Hindlimb muscle (tissue), 1 donor: ENCODE results near the gene E2F1. TPM values are rescaled to one million over a fixed set of nuclear protein-coding genes. Genes with fewer than 3 reads are reported as not detected.
"Not testable (repeated sequence)": the region's sequence is repeated elsewhere in the genome, so short reads cannot be mapped to it uniquely, and the experiment has no call there.

Experiments
- DNase-seq: peaks from one replicate; pipeline ENCODE4 v3.0.0-alpha.2; 2013
- polyA plus RNA-seq: library from polyadenylated mRNA; unstranded; fragments of 120-200 nt; gene quantifications from one replicate; pipeline ENCODE4 v1.2.1, GENCODE V29; 2013; ENCODE audit not compliant: insufficient read length

The E2F1 gene
- polyA plus RNA-seq, 1 donor, result 10.2 TPM

DNA sequence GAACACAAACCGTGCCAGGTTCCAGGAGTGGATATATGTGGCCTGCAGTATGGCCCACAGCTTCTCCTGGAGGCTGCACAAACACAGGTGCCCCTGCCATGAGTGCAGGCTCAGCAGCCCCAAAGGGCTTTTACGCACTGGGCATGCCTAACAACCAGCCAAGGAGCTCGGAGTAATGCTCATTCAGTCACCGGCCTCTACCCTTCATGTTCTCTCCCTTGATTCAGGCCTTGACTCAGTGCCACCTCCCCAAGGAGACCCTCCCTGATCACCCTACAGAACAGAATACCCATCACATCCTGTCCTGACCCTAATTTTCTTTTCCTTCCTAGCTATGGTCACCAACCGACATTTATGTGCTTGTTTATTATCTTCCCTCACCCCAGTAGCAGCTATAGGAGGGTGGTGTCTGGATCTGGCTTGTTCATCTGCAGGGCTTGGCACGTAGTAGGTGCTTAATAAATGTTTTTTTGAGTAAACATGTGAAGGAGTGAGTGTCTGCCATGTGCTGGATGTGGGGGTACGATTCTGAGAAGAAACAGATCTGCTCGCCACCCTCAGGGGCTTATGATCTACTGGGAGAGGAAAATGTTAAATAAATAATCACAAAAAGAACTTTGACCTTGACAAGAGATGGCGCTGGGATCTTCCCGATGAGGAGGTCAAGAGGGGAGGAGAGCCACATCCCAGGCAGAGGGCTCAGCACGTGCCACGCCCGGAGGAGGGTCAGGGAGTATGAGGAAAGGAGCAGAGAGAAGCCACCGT lies 24.7 kb upstream of the E2F1 start:
- DNase-seq, result no peak

DNA sequence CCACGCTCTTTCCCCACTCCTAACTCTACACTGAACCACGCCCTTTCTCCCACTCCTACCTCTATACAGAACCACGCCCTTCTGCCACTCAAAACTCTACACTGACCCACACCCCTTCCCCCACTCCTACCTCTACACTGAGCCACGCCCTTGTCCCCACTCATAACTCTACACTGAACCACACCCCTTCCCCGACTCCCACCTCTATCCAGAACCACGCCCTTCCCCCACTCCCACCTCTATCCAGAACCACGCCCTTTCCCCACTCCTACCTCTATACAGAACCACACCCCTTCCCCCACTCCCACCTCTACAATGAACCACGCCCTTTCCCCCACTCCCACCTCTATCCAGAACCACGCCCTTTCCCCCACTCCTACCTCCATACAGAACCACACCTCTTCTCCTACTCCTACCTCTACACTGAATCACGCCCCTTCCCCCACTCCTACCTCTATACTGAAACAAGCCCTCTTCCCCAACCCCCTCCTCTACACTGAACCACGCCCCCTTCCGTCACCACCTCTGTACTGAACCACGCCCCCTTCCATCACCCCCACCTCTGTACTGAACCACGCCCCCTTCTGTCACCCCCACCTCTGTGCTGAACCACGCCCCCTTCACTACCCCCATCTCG lies 23.8 kb upstream of the E2F1 start:
- DNase-seq, result no peak

DNA sequence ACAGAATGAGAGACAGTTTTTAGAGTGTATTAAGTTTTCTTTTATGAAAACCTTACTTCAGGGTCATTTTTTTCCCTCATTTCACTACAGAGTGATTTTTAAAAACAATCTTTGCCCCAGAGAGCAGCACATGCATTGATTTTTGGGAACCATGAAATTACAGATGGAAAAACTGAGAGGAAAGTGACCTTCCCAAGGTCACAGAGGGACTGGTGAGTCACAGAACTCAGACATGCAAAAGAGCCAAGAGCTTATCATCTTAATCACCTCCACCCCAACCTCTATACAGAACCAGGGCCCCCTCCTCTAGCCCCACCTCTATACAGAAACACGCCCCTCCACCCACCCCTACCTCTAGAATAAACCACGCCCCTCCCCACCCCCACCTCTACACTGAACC lies 23.2 kb upstream of the E2F1 start:
- DNase-seq, result no peak

GRCh38 chr20:33707668-33708067 lies 21.5 kb upstream of the E2F1 start:
- no peak for DNase-seq

- DNase-seq, result no peak
Measured at GRCh38 chr20:33704197-33704924, 18.2 kb upstream of the E2F1 start.

DNA sequence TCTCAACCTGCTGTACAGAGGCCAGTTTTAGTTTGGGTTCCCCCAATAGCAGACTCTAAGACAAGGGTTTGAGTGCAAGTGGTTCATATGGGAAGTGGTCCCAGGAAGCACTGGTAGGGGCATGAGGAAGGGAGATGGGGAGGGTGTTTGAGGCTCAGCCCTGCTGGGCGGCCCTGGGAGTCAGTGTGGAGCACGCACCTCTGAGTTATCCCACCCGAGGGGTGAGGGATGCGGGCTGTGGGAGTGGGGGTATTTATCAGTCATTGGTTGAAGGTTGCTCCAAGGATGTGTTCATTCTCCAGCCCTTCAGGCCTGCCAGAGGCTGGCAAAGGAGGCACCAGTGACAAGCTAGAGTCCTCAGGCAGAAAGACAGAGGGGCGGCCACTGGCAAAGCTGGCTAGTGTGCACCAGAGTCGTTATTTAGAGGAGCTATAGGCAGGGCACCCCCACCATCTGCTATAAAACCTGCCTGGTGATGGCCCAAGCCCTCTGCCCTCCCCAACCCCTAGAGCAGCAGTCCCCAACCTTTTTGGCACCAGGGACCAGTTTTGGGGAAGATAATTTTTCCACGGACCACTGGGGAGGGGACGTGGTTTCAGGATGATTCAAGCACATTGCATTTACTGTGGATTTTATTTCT lies 17.4 kb upstream of the E2F1 start:
- no peak for DNase-seq

DNA sequence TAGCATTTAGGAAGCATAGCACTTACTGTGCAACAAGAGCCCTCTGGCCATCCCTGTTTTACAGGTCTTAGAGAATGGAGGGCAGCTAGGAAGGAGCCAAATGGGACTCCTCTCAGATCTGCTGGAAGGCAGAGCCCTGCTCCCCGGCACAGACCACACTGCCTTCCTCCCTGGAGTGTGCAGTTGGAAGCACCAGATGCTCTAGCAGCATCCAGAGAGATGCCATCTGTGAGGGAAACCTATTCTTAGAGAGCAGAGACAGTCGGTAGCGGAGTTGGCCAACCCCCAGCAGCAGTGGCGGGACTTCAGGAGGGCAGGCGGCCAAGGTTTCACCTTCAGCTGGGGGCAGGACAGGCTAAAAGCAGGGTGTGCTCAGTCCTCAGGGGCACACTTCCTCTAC lies 16.7 kb upstream of the E2F1 start:
- no peak for DNase-seq

DNA sequence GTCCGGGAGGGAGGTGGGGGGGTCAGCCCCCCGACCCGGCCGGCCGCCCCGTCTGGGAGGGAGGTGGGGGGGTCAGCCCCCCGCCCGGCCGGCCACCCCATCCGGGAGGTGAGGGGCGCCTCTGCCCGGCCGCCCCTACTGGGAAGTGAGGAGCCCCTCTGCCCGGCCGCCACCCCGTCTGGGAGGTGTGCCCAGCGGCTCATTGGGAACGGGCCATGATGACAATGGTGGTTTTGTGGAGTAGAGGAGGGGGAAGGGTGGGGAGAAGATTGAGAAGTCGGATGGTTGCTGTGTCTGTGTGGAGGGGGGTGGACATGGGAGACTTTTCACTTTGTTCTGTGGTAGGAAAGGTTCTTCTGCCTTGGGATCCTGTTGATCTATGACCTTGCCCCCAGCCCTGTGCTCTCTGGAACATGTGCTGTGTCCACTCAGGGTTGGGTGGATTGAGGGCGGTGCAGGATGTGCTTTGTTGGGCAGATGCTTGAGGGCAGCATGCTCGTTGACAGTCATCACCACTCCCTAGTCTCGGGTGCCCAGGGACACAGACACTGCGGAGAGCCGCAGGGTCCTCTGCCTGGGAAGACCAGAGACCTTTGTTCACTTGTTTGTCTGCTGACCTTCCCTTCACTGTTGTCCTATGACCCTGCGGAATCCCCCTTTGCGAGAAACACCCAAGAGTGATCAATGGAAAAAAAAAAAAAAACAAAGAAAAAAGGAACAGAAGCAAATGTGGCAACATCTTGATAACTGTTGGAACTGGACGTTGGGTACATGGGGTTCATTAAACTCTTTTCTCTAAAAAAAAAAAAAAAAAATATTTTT lies 15.7 kb upstream of the E2F1 start:
- no peak for DNase-seq

DNA sequence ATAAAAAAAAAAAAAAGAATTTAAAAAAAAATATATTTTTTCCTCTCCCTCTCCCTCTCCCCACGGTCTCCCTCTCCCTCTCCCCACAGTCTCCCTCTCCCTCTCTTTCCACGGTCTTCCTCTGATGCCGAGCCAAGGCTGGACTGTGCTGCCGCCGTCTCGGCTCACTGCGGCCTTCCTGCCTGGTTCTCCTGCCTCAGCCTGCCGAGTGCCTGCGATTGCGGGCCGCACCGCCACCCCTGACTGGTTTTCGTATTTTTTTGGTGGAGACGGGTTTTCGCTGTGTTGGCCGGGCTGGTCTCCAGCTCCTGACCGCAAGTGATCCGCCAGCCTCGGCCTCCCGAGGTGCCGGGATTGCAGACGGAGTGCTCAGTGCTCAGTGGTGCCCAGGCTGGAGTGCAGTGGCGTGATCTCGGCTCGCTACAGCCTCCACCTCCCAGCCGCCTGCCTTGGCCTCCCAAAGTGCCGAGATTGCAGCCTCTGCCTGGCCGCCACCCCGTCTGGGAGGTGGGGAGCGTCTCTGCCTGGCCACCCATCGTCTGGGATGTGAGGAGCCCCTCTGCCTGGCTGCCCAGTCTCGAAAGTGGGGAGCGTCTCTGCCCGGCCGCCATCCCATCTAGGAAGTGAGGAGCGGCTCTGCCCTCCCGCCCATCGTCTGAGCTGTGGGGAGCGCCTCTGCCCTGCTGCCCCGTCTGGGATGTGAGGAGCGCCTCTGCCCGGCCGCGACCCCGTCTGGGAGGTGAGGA lies 14.7 kb upstream of the E2F1 start:
- DNase-seq, result not testable (repeated sequence)

DNA sequence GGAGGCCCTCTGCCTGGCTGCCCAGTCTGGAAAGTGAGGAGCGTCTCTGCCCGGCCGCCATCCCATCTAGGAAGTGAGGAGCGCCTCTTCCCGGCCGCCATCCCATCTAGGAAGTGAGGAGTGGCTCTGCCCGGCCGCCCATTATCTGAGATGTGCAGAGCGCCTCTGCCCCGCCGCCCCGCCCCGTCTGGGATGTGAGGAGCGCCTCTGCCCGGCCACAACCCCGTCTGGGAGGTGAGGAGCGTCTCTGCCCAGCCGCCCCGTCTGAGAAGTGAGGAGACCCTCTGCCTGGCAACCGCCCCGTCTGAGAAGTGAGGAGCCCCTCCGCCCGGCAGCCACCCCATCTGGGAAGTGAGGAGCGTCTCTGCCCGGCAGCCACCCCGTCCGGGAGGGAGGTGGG lies 12.8 kb upstream of the E2F1 start:
- DNase-seq, result not testable (repeated sequence)

DNA sequence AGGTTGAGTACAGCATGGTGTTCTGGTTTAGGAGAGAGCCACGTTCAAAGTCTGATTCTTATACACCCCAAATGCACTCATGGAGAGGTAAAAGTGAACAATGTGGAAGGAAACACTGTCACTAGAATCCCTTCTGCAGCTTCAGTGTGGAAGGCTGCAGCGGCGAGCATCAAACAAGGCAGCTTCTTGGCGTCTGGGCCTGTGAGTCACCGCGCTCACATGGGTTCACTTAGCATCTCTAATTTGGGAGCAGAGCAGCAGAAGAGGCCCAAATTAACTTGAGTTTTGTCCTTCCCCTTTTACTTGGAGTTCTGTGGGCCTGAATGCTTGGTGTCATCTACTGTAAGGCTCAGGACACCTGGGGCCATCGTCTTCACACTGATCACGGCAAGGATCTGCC lies 10.9 kb upstream of the E2F1 start:
- peak; percentile 74 for DNase-seq

DNA sequence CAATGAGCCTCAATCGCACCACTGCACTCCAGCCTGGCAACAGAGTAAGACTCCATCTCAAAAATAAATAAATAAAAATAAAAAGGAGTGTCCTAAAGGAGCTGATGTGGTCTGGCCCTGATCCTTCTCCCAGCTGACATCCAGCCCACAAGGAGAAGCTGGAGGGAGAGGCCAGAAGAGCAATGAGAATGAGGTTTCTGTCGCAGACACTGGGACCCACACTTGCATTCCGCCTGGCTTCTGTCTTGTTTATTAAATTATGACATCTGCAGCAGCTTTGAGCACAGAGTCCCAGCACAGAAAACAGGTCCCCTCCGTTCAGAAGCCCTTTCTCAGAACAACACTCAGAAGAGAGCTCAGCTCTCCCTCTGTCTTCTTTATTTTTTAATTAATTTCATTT lies 10.3 kb upstream of the E2F1 start:
- DNase-seq, result no peak

DNA sequence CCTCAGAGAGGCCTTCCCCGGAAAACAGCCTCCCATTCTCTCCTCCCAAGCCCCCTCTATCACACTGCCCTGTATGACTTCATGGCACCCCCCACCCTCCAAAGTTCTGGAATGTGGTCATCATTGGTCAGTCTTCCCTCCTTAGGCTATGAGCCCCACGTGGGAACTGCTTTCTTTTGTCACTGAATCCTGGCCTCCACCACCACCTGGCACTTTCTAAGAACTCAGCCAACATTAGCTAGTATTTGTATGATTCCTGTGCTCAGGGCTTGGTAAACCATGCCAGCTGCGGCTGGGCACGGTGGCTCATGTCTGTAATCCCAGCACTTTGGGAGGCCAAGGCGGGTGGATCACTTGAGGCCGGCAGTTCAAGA lies 8.4 kb upstream of the E2F1 start:
- no peak for DNase-seq

- DNase-seq, result peak; percentile 64
Measured at GRCh38 chr20:33693741-33694638, 7.8 kb upstream of the E2F1 start.

- DNase-seq, result no peak
Measured at GRCh38 chr20:33693289-33693688, 7.1 kb upstream of the E2F1 start.

DNA sequence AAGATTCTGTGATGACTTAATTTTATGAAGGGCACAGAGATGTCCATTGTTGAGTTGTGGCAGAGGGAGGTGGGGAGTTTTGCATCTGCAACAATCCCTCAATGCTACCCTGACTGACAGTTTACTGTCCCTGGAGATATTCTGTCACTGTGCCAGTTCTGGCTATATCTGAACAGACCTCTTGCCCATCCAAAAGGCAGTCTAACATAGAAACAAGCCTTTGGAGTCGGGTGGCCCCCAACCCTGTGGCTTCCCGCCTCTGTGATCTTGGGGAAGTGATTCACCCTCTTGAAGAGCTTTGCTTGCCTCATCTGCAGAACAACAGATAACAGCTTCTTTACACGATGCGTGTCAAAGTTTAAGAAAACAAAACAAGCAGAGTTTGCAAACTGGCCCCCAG lies 3.8 kb upstream of the E2F1 start:
- DNase-seq, result no peak

DNA sequence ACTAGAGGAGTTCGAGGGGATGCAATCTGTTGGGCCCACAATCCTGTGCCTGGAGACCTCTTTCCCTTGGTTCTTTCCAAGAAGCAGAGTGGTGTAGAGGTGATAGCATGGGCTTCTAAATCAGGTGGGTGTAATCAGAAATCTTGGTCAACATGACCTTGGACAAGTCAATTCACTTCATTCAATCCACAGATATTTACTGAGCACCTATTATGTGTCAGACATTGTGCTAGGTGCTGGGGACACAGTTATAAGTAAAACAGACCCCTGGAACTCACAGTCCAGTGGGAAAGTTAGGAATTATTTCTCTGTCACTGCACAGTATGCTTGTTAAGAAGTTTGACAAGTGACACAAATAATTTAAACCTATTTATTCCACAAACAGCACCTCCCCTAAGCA lies 3.3 kb upstream of the E2F1 start:
- no peak for DNase-seq

DNA sequence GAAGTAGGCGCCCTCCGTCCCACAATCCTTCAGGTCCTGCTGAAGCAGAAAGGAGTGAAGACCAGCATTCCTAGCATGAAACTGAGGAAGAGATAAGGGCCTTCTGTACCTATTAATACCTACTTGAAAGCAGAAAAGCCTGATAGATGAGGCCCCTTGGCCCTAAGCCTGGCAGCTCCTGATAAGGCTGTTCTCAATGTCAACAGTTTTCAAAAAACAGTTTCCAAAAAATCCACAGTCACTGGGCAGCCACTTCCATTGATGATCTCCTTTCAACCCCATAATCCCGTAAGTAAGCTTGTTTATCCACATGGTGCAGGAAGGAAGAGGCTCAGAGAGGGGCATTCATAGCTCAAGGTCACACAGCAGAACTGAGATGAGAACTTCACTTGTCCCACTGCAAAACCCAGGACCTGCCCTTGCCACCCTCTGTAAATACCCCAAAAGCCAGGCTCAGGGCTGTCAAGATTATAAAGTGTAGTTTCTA lies 2.8 kb upstream of the E2F1 start:
- DNase-seq, result no peak

DNA sequence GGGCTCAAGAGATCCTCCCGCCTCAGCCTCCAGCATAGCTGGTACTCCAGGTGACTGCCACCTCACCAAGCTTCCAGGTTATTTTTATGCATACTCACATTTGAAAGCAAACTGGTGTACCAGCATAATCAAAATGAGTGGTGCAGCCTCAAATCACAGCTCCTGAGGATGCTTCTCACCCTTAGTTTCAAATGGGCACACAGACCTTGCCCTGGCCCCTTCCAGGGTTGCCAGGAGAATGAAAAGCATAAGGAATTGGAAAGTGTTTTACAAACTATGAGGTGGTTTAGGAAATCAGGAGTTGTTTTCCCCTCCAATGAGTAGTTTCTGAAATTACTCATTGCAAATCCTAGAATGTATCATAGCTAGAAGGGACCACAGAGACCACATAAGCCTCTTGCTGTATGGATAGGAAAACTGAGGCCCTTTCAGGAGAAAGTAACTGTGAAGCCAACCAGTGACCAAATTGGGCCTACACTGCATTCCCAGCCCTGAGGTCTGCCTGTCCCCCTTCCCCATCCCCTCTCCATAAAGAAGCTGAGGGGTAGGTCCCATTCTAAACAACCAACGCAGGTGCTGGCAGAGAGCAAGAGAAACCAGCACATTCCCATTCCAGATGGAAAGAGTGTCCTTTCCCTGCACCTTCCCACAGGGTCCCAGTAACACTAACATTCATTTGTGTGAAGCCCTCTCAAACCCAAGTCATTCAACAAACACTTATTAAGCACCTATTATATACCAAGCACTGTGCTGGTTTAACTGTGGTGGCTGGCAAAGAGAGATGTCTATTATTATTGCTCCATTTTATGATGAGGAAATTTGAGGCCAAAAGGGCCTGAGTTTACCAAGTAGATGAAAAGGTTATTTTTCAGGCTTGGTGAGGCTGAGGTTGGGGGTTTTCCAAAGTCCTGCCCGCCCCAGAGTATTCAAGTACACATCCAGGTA lies 2.1 kb upstream of the E2F1 start:
- no peak for DNase-seq
